HG03558 (cell line): ENCODE results near the gene TPSAB1.
"Not testable (repeated sequence)": the region's sequence is repeated elsewhere in the genome, so short reads cannot be mapped to it uniquely, and the experiment has no call there.

Source experiments
- ATAC-seq: cut with Tn5 transposase; IDR thresholded peaks from one replicate; pipeline ENCODE4 v1.9.1; 2021; ENCODE audit warnings: moderate number of reproducible peaks; ENCODE audit not compliant: unreplicated experiment; ENCODE audit errors: extremely low read depth

The TPSAB1 gene

DNA sequence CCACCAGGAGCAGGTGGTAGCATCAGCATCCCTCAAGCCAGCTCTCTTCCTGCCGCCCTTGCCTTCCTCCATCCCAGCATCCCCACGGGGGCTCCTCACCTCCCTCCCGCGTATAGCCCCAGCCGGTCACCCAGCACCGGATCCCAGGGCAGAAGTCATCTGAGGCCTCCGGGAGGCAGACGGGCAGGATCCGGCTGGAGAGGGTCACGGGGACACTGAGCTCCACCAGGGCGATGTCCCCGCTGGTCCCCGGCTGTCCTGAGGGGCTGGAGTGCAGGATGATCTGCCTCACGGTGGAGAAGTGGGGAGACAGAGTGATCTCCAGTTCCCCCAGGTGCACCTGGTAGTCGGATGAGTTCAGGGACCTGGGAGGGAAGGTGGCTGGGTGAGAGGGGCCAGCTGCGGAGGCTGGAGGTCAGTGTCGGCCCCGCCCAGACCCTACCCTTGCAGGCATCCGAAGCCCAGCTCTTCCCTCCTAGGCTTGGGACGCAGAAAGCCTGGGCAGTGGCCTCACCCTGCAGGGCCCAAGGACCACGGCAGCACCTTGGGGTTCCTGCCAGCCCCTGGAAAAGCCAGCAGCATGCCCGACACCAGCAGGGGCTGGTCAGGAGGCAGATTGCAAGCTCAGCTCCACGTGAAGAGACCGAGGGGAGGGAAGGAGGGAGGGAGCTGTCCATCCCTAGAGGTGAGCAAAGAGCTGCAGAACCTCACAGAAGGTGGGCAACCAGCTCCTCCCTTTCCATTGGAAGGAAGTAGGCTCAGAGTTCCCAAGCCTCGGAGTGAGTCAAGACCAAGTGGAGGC is 17.8 kb upstream of the TPSAB1 start:
- ATAC-seq: no peak

DNA sequence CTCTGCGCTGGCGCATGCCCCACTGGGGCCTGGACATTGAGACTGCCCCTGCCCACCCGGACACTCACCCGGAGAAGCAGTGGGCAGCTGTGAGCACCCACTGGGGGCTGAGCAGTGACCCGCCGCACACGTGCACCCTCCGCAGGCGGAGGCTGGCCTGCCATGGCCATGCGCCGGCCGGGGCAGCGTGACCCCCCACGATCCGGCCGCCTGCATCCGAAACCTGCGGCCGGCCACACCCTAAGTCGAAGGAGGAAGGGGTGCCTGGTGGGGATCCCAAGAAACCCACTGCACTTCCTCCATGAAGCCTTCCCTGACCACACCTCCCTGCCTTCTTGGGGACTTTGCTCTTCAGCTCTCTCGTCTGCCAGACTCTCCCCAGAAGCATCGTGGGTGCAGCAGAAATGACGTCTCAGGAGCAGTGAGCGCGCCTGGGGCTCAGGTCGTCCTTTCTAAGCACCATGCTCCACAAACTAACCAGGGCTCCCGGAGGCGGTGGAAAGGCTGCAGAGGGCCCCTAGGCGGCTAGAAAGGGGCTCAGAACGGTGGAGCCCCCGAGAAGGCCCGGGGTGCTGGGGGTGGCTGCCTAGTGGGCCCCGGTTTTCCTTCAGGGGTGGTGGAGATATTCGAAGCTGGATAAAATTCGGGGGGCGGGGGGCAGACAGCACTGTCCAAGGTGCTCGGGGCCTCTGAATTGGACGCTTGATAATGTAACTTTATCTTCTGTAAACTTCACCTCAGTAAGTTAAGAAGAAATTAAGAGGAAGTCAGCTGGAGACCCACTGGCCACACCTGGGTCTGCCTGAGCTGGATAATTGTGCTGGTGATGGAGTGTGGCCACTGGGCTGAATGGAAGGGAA is 16.9 kb upstream of the TPSAB1 start:
- no peak for ATAC-seq

DNA sequence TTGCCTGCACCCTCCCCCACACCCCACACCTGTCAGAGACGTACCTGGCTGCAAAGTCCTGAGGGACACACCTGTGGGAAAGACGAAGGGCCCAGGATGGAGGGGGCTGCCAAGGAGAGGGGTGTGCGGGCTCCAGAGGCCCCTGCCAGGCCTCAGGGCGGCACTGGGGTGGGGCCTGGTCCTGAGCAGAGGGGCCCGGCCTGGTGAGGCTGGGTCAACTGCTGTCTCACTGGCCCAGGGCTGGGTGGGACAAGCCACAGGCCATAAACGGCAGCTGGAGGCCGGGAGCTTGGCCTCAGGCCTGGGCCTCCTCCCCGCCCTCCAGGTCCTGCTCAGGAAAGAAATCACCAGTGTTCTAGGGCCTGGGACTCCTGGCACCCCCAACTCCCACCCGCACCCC is 15.9 kb upstream of the TPSAB1 start:
- ATAC-seq: no peak

DNA sequence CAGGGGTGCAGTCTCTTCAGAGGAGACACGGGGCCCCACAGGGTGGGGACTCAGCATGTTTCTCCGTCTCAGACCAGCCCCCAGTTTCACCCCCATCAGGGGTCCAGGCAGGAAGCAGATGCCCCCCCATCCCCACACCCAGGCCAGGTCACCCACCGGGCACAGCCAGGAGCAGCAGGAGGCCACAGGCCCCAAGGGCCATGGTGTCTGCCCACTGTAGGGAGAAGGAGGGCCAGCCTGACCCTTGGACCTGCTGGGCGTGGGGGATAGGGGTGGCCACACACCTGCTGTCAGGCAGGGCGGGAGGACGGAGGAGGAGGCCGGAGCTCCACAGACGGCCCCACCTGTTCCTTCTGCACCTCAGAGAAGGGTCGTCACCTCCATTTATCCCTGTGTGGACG is 15.5 kb upstream of the TPSAB1 start, which contains the start of gene TPSG1:
TPSG1 (minus strand) TSS at position 218 of the 401 bp plus-strand sequence; CDS start at position 202, 16 bp downstream.
- ATAC-seq: no peak

- ATAC-seq: not testable (repeated sequence)
These were observed 14.7 kb upstream of the TPSAB1 start for GRCh38 chr16:1225728-1226311.

DNA sequence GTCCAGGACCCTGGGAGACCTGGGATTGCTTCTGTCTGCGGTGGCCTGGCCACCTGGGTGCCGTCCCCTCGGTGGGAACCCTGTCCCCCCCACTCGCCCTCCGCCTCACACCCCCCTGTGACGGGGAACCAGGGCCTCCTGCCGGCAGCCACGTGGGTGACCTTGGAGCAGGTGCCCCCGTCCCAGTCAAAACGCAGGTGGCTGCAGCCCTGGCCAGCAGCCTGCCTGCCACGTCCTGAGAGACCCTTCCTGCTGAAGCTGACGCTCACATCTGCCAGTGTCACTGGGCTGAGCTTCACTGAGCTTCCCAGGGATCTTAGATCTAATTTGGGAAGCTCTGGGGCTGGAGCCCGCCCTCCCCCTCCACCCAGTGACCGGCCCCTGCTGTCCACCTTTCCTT is 13.8 kb upstream of the TPSAB1 start:
- not testable (repeated sequence) for ATAC-seq

- ATAC-seq: not testable (repeated sequence)
These were observed 12.3 kb upstream of the TPSAB1 start for GRCh38 chr16:1228227-1228626.

GRCh38 chr16:1229476-1229875 is 11.0 kb upstream of the TPSAB1 start:
- not testable (repeated sequence) for ATAC-seq

DNA sequence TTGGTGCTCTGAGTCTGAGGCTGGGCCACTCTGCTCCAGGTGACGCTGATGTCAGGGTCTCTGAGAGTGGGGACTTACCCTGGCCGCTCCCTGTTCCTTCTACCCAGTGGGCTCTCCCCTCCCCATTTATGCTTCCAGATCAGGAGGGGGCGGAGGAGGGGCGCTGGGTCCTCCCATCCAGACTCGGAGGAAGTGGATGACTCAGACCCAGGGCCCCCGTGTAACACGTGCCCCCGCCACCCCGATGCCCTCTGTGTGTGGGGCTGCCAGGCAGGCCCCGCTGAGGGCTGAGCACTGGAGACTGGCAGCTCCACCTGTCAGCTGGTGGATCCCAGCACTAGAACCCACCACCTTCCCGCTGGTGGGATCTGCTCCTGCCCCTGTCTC is 10.4 kb upstream of the TPSAB1 start, which contains the start of gene TPSB2:
TPSB2 (minus strand) TSS at position 101 of the 387 bp plus-strand sequence. CDS start 233 bp downstream, outside the sequence.
- ATAC-seq: not testable (repeated sequence)

- ATAC-seq: not testable (repeated sequence)
These were observed 9.9 kb upstream of the TPSAB1 start for GRCh38 chr16:1230471-1231212.

- ATAC-seq: not testable (repeated sequence)
These were observed 9.2 kb upstream of the TPSAB1 start for GRCh38 chr16:1231301-1231700.

GRCh38 chr16:1232049-1232748 is 8.3 kb upstream of the TPSAB1 start:
- not testable (repeated sequence) for ATAC-seq

- not testable (repeated sequence) for ATAC-seq
These were observed 3.8 kb upstream of the TPSAB1 start for GRCh38 chr16:1236659-1237058.

DNA sequence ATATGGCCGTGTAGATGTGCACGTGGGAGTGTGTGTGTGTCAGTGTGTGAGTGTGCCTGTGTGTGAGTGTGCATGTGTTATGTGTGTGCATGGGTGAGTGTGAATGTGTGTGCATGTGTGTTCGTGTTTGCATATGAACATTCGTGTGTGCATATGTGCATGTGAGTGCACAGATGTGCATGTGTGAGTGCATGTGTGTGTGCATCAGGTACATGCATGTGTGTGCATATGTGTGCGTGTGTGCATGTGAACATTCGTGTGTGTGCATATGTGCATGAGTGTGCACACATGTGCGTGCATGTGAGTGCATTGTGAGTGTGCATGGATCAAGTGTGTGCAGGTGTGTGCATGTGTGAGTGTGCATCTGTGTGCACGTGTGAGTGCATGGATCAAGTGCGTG is 2.5 kb upstream of the TPSAB1 start:
- no peak for ATAC-seq

DNA sequence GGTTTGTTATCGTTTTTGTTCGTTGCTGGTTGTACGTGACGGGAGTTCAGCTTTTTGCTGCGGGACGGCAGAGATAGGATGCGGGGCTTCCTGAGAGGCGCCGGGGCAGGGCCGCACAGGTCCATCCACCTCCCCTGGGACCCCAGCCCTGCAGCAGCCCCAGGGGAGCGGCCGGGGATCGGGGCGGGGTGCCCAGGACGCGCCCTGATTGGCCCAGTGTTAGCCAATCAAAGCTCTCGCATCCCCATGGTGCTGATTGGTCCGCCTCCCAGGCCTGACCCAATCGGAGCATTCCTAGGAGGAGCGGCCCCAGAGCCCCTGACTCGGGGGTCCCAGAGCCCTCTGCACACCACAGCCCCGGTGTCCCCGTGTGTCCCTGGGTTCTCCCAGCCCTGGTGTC is 1.6 kb upstream of the TPSAB1 start:
- not testable (repeated sequence) for ATAC-seq

DNA sequence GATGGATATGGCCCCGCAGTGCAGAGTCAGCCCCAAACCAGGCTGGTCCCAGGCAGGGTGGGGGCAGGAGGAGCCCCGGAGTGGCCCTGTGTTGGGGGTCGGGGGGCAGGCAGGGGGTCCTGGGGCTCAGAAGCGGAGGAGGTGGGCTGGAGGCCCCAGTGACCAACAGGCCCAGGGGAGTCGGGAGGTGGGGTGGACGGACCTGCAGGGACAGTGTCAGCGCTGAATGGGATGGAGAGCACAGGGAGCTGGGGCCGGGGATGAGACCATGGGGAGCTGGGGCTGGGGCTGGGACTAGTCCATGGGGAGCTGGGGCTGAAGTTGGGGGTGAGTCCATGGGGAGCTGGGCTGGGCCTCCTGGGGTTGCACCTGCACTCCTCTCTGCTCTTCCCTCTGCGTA is 930 bp upstream of the TPSAB1 start:
- ATAC-seq: not testable (repeated sequence)

DNA sequence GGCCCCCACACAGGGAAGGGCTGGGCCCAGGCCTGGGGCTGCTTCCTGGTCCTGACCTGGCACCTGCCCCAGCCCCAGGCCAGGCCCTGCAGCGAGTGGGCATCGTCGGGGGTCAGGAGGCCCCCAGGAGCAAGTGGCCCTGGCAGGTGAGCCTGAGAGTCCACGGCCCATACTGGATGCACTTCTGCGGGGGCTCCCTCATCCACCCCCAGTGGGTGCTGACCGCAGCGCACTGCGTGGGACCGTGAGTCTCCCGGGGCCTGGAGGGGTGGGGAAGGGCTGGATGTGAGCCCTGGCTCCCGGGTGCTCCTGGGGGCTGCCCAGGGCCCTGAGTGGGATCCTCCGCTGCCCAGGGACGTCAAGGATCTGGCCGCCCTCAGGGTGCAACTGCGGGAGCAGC is 576 bp downstream of the TPSAB1 start:
- ATAC-seq: not testable (repeated sequence)

GRCh38 chr16:1243363-1243762 is 2.9 kb downstream of the TPSAB1 start:
- not testable (repeated sequence) for ATAC-seq
